ENCODE data around the gene TTC28.

- no peak for TF ChIP-seq CTCF (conservative IDR thresholded peaks at IDR 0.05 in 1 of 2, IDR thresholded peaks at IDR 0.05 in 1 of 2; ENCODE audit: low read depth in 1 of 2, low read length in 2 of 2)
- TF ChIP-seq EZH2 (IDR thresholded peaks at IDR 0.05; ENCODE audit: low read length, missing control alignments), result no peak
Measured at GRCh38 chr22:27996529-27996925, 683.1 kb downstream of the TTC28 start.
